ENCODE measurements around the gene TRIM71.
"Not testable (repeated sequence)": the region's sequence is repeated elsewhere in the genome, so short reads cannot be mapped to it uniquely, and the experiment has no call there.

The TRIM71 gene

GRCh38 chr3:32934150-32934742 is 116.4 kb downstream of the TRIM71 start:
- DNase-seq (ENCODE audit: low spot score) = no peak

GRCh38 chr3:32937331-32937730 is 119.5 kb downstream of the TRIM71 start:
- DNase-seq (ENCODE audit: low spot score) = no peak

GRCh38 chr3:32939531-32940284 is 121.9 kb downstream of the TRIM71 start:
- DNase-seq (ENCODE audit: low spot score) = not testable (repeated sequence)

- DNase-seq (ENCODE audit: low spot score) = no peak
Observed at GRCh38 chr3:32940726-32941125, 122.9 kb downstream of the TRIM71 start.

- DNase-seq (ENCODE audit: low spot score) = peak; percentile 46
Observed at GRCh38 chr3:32945136-32945535, 127.3 kb downstream of the TRIM71 start.

- DNase-seq (ENCODE audit: low spot score) = not testable (repeated sequence)
Observed at GRCh38 chr3:32945598-32945997, 127.8 kb downstream of the TRIM71 start.

- DNase-seq (ENCODE audit: low spot score) = no peak
Observed at GRCh38 chr3:32946973-32947788, 129.4 kb downstream of the TRIM71 start.

Data from SW480 (cell line).